ACHN (cell line): ENCODE data around the gene FCGBP.
A peak's percentile ranks its signal among the peaks of the same experiment; 100 is the strongest.
"Not testable (repeated sequence)": the region's sequence is repeated elsewhere in the genome, so short reads cannot be mapped to it uniquely, and the experiment has no call there.

ENCODE experiments used
- DNase-seq: peaks from one replicate; pipeline ENCODE4 v3.0.0-alpha.2; 2015
- in situ Hi-C: cut with HindIII; loops from 2 replicates; pipeline ENCODE4 v1.10.0; 2017; ENCODE audit warnings: low sequenced_read_pairs, low pct_ligation_motif_present, low pct_unique_long_range_greater_than_20kb

Gene FCGBP

GRCh38 chr19:39898858-39899257, 35.6 kb downstream of the FCGBP start:
- DNase-seq, in situ Hi-C loops: not testable (repeated sequence)

- DNase-seq: peak; percentile 50
- in situ Hi-C loops: not testable (repeated sequence)
Measured at GRCh38 chr19:39897511-39898245, 36.8 kb downstream of the FCGBP start.

GRCh38 chr19:39895096-39895495, 39.3 kb downstream of the FCGBP start:
- DNase-seq, in situ Hi-C loops: not testable (repeated sequence)

GRCh38 chr19:39894236-39894606, 40.2 kb downstream of the FCGBP start:
- DNase-seq, in situ Hi-C loops: not testable (repeated sequence)

- DNase-seq, in situ Hi-C loops: not testable (repeated sequence)
Measured at GRCh38 chr19:39893366-39894235, 40.8 kb downstream of the FCGBP start.

GRCh38 chr19:39892506-39892902, 41.9 kb downstream of the FCGBP start:
- DNase-seq, in situ Hi-C loops: not testable (repeated sequence)

GRCh38 chr19:39891660-39892505, 42.6 kb downstream of the FCGBP start:
- in situ Hi-C loops: not testable (repeated sequence)

GRCh38 chr19:39890755-39891551, 43.5 kb downstream of the FCGBP start:
- in situ Hi-C loops: no loop called here
- no peak for DNase-seq

More at GRCh38 chr19:39891660-39892505, 42.6 kb downstream of the FCGBP start:
- DNase-seq: not testable (repeated sequence)

- DNase-seq, in situ Hi-C loops: not testable (repeated sequence)
Measured at GRCh38 chr19:39889872-39890754, 44.3 kb downstream of the FCGBP start.

GRCh38 chr19:39887456-39887951, 46.9 kb downstream of the FCGBP start:
- in situ Hi-C loops, DNase-seq: not testable (repeated sequence)

- DNase-seq, in situ Hi-C loops: not testable (repeated sequence)
Measured at GRCh38 chr19:39885821-39886554, 48.4 kb downstream of the FCGBP start.

GRCh38 chr19:39884721-39885120, 49.7 kb downstream of the FCGBP start:
- in situ Hi-C loops, DNase-seq: not testable (repeated sequence)
